GM18499 (cell line): ENCODE measurements around the gene CNTLN.
"Not testable (repeated sequence)": the region's sequence is repeated elsewhere in the genome, so short reads cannot be mapped to it uniquely, and the experiment has no call there.

Experiments used
- ATAC-seq: cut with Tn5 transposase; IDR thresholded peaks from one replicate; pipeline ENCODE4 v1.9.1; 2021; ENCODE audit warnings: moderate number of reproducible peaks; ENCODE audit not compliant: insufficient read depth, unreplicated experiment

The CNTLN gene

DNA sequence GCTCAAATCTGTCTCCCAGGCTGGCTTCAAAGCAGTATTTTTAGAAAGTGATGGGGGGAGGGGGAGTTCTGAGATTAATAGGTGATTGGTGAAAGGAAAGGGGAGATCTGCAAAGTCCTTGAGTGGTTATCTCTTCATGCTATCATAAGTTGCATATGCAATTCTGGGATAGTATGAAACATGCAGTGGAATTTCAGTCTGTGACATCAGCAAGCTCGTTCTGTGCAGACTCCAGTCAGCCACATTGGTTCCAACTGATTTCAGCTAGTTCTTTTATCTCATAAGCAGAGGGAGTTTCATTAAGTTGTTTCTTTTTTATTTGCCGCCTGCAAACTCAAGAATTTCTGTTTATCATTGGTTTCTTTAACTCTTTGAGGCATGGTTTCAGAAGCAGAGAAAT, 263.5 kb downstream of the CNTLN start:
- ATAC-seq, result no peak

- no peak for ATAC-seq
These were observed 267.0 kb downstream of the CNTLN start for GRCh38 chr9:17401858-17402257.

GRCh38 chr9:17402309-17402708, 267.5 kb downstream of the CNTLN start:
- ATAC-seq, result no peak

DNA sequence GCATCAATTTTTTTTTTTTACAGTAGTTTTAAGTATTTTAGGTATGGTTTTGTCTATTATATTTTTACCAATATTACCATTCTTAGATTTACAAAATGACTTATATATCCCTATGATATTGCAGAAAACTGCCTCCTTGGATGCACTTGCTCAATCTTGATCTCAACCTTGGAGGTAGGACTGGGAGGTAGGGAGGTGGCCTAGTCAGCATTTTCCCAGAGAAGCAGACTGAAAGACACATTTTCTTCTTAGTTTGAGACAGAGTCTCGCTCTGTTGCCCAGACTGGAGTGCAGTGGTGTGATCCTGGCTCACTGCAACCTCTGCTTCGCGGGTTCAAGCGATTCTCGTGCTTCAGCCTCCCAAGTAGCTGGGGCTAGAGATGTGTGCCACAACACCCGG, 268.7 kb downstream of the CNTLN start:
- no peak for ATAC-seq

- no peak for ATAC-seq
These were observed 280.1 kb downstream of the CNTLN start for GRCh38 chr9:17414986-17415385.

DNA sequence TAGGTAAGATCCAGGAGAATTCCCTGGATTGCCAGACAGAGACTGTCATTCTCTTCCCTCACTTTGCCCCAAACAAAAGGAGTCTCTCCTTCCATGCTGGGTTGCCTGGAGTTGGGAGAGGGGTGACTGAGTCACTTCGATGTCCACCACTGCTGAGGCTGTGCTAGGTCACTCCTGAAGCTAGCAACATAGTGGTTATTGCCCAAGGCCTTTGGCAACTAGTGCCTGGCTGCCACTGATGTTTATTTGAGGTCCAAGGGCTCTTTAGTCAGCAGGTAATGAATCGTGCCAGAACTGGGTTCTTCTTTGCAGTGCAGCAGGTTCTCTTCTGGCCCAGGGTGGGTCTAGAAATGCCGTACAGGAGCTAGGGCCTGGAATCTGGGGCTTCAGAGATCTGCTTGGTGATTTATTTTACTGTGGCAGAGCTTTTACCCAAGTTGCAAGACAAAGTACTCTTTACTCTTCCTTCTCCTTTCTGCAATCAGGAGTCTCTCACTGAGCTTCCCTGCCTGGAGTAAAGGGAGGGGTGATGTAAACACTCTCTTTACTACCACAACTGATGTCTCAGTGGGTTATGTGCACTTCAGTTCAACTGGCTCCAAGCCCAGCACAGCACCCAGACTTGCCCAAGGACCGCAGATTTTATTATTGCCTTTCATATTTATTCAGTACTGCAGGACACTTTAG, 288.3 kb downstream of the CNTLN start:
- ATAC-seq, result no peak

GRCh38 chr9:17423681-17424011, 288.8 kb downstream of the CNTLN start:
- no peak for ATAC-seq

- ATAC-seq, result no peak
These were observed 290.5 kb downstream of the CNTLN start for GRCh38 chr9:17425384-17425783.

GRCh38 chr9:17433526-17433925, 298.7 kb downstream of the CNTLN start:
- ATAC-seq, result no peak

GRCh38 chr9:17436854-17437253, 302.0 kb downstream of the CNTLN start:
- ATAC-seq, result no peak

DNA sequence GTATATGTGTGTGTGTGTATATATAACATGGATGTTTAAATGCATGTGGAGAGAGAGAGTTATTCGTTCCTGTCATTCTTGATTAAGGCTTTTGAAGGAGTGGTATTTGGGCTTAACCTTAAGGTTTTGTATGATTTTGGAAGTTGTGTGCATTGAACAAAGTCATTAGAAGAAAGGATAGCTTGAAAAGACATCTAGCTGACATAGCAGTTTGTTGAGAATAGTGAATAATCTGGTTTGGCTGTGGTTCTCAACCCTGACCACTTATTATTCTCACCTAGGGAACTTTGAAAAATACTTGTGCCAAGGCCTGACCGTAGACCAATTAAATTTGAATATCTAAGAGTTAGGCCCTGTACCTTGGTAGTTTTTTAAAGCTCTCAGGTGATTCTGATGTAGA, 303.0 kb downstream of the CNTLN start:
- ATAC-seq, result no peak

GRCh38 chr9:17445126-17445525, 310.3 kb downstream of the CNTLN start:
- not testable (repeated sequence) for ATAC-seq

- no peak for ATAC-seq
These were observed 318.9 kb downstream of the CNTLN start for GRCh38 chr9:17453751-17454150.

- ATAC-seq, result no peak
These were observed 328.1 kb downstream of the CNTLN start for GRCh38 chr9:17462869-17463464.

GRCh38 chr9:17470036-17470813, 335.4 kb downstream of the CNTLN start:
- no peak for ATAC-seq

- ATAC-seq, result no peak
These were observed 337.3 kb downstream of the CNTLN start for GRCh38 chr9:17472126-17472525.

DNA sequence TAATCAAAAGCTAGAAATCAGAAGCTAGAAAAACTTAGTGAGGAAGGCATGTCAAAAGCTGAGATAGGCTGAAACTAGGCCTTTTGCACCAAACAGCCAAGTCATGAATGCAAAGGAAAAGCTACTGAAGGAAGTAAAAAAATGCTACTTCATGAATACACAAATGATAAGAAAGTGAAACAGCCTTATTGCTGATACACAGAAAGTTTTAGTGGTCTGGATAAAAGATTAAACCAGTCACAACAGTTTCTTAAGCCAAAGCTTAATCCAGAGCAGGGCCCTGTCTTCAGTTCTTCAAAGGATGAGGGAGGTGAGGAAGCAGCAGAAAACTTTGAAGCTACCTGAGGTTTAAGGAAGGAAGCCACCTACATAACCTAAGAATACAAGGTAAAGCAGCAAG, 341.6 kb downstream of the CNTLN start:
- ATAC-seq, result no peak

DNA sequence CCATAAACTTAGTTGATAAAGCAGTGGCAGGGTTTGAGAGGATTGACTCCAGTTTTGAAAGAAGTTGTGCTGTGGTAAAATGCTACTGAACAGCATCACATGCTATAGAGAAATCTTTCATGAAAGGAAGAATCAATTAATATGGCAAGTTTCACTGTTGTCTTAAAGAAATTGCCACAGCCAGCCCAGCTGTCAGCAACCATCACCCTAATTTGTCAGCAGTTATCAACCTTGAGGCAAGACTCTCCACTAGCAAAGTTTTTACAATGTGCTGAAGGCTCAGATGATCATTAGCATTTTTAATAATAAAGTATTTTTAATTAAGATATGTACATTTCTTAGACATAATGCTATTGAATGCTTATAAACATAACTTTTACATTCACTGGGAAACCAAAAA, 343.0 kb downstream of the CNTLN start:
- ATAC-seq, result no peak

GRCh38 chr9:17480966-17481365, 346.1 kb downstream of the CNTLN start:
- ATAC-seq, result no peak

- no peak for ATAC-seq
These were observed 346.7 kb downstream of the CNTLN start for GRCh38 chr9:17481565-17481964.

- ATAC-seq, result no peak
These were observed 350.1 kb downstream of the CNTLN start for GRCh38 chr9:17484906-17485305.

DNA sequence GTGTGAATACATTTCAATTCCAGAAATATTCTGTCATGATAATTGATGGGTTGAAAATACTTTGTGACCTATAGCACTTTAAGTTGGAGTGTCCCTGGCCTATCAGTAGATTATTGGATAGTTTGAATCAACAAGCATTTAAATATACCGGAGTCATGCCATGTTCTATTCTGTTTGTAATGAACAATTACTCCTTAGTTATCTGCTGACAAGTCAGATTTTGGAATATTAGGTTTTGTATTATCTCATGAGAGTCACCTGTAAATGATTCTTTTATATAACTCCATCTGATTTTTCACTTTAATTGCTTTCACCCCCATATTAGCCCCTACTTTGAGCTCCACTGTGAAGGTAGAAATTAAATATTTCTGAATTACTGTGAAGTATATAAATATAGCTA, 351.6 kb downstream of the CNTLN start:
- no peak for ATAC-seq
